Mucosa of descending colon (tissue), 3 donors: Measurements from ENCODE around the gene PIK3R5. TPM values are rescaled to one million over a fixed set of nuclear protein-coding genes. Genes with fewer than 3 reads are reported as not detected.

Source experiments
- ATAC-seq: fragments of 200-7000 bp; cut with Tn5 transposase; one replicate; pipeline ENCODE4 v1.9.1; 2020; ENCODE audit warnings: mild to moderate bottlenecking, moderate library complexity
- DNase-seq, 3 donors: peaks; one replicate each; pipeline ENCODE4 v3.0.0-alpha.2; 2020
- H3K36me3 ChIP-seq: fragments of 200-600 bp; one replicate; pipeline ENCODE4 v1.8.0; 2021; ENCODE audit warnings: low read depth, mild to moderate bottlenecking
- H3K4me1 ChIP-seq: fragments of 200-600 bp; one replicate; pipeline ENCODE4 v1.8.0; 2021; ENCODE audit warnings: low read depth, mild to moderate bottlenecking
- H3K4me3 ChIP-seq: fragments of 200-600 bp; one replicate; pipeline ENCODE4 v1.8.0; 2021; ENCODE audit warnings: mild to moderate bottlenecking
- H3K9me3 ChIP-seq: fragments of 200-600 bp; one replicate; pipeline ENCODE4 v1.8.0; 2021; ENCODE audit warnings: mild to moderate bottlenecking
- CTCF ChIP-seq: fragments of 200-600 bp; IDR thresholded peaks from one replicate; pipeline ENCODE4 v1.8.0; 2022; ENCODE audit warnings: antibody characterized with exemption, mild to moderate bottlenecking
- intact Hi-C, 2 donors: fragments of 100-400 bp; cut with DNase I in 1 of 2; cut with micrococcal nuclease in 1 of 2; formaldehyde crosslinking; loops; one replicate each; pipeline versions ENCODE4 v1.11.0 to v1.11.1; 2022; cut with DNase I, micrococcal nuclease
- total RNA-seq, 3 donors: library from RNA; stranded (reverse); fragmentation: NEBNext Ultra II Directional in 2 of 3; extraction: Animal tissue kit (Norgen Biotek cat#: 25700) in 2 of 3; gene quantifications; one replicate each; pipeline versions ENCODE4 v1.2.1 to v1.2.4, GENCODE V29; 2021 to 2023
- donor health status: DM: no; HTN: no; CAD: no; lungs with moderate emphysema.
- donor health status: DM: no; HTN: no; CAD: no.
- donor health status: DM: no; HTN: yes; CAD: no.

The PIK3R5 gene
- total RNA-seq, 3 donors from 2014 or later = 2.7 to 10.4 (median 6.8) TPM

GRCh38 chr17:8865811-8866210 lies 99.7 kb downstream of the PIK3R5 start:
- TF ChIP-seq CTCF = no peak
- intact Hi-C loops = no loop called here
- Histone ChIP-seq H3K4me1 (no peaks in the 10 kb centered on the region), H3K36me3 (no peaks in the 10 kb centered on the region), H3K4me3 (no peak overlapping the region), H3K9me3 (no peaks in the 10 kb centered on the region)
- no peak for ATAC-seq
- DNase-seq = no peak

GRCh38 chr17:8865385-8865784 lies 100.1 kb downstream of the PIK3R5 start:
- intact Hi-C loops = no loop called here
- no peak for TF ChIP-seq CTCF
- Histone ChIP-seq H3K9me3 (no peaks in the 10 kb centered on the region), H3K4me1 (no peaks in the 10 kb centered on the region), H3K4me3 (no peak overlapping the region), H3K36me3 (no peaks in the 10 kb centered on the region)
- ATAC-seq (no peak), DNase-seq (no peak)

GRCh38 chr17:8862213-8863056 lies 103.1 kb downstream of the PIK3R5 start:
- H3K4me3 ChIP-seq = no peak overlapping the region
- ATAC-seq (no peak), DNase-seq (no peak)
- no peak for TF ChIP-seq CTCF
- intact Hi-C loops = loop anchor here in 1 of 2 donors (5.0 kb wide), 1 partner anchor 85 kb away; no protein-coding TSS in a partner anchor
- H3K36me3 ChIP-seq = no peaks in the 10 kb centered on the region
- no peaks in the 10 kb centered on the region for H3K9me3 ChIP-seq
- H3K4me1 ChIP-seq = no peaks in the 10 kb centered on the region

GRCh38 chr17:8861495-8862181 lies 103.9 kb downstream of the PIK3R5 start:
- H3K9me3 ChIP-seq = no peaks in the 10 kb centered on the region
- intact Hi-C loops = loop anchor here in 1 of 2 donors (5.0 kb wide), 1 partner anchor 86 kb away; no protein-coding TSS in a partner anchor
- H3K4me1 ChIP-seq = no peaks in the 10 kb centered on the region
- no peaks in the 10 kb centered on the region for H3K36me3 ChIP-seq
- no peak for ATAC-seq
- no peak for TF ChIP-seq CTCF
- no peak overlapping the region for H3K4me3 ChIP-seq
- no peak for DNase-seq

- DNase-seq = no peak
- intact Hi-C loops = loop anchor here in 1 of 2 donors (5.0 kb wide), 1 partner anchor 87 kb away; no protein-coding TSS in a partner anchor
Measured at GRCh38 chr17:8859804-8860430, 105.6 kb downstream of the PIK3R5 start.

More at GRCh38 chr17:8859804-8860430, 105.6 kb downstream of the PIK3R5 start:
- ATAC-seq = no peak
- TF ChIP-seq CTCF = no peak
- no peaks in the 10 kb centered on the region for H3K4me1 ChIP-seq
- H3K9me3 ChIP-seq = no peaks in the 10 kb centered on the region
- H3K4me3 ChIP-seq = no peak overlapping the region
- H3K36me3 ChIP-seq = no peaks in the 10 kb centered on the region
